Cardiac ventricle fibroblast (primary cell): ENCODE data around the gene PLSCR3. TPM values are rescaled to one million over a fixed set of nuclear protein-coding genes. Genes with fewer than 3 reads are reported as not detected.

Source experiments
- total RNA-seq: library from RNA; depleted of rRNA; stranded (reverse); fragments of >200 nt; gene quantifications from 2 replicates; pipeline ENCODE4 v1.2.3, GENCODE V29; 2015

The PLSCR3 gene
- 48.7 and 57.0 TPM in 2 replicates for total RNA-seq

GRCh38 chr17:7394452-7395191 lies at the start of gene PLSCR3:
Gene PLSCR3, minus strand, starts transcription at chr17:7394525. Its CDS starts 415 bp downstream, at chr17:7394110.

GRCh38 chr17:7439462-7440112 lies 45.3 kb upstream of the PLSCR3 start, which contains the start of gene FGF11:
Gene FGF11, plus strand, starts transcription at chr17:7439512. Its CDS starts 109 bp downstream, at chr17:7439621.

GRCh38 chr17:7428557-7428956 lies 34.2 kb upstream of the PLSCR3 start, which contains the start of gene SPEM3:
Gene SPEM3, plus strand, starts transcription at chr17:7428857. Its CDS starts 46 bp downstream, at chr17:7428903.

GRCh38 chr17:7425316-7425715 lies 31.0 kb upstream of the PLSCR3 start, which contains the start of gene SPEM2:
Gene SPEM2, plus strand, starts transcription at chr17:7425616. Its CDS starts 73 bp downstream, at chr17:7425689.

GRCh38 chr17:7419819-7420610 lies 25.7 kb upstream of the PLSCR3 start, which contains the start of gene SPEM1:
Gene SPEM1, plus strand, starts transcription at chr17:7420324. Its CDS starts 61 bp downstream, at chr17:7420385.

GRCh38 chr17:7407485-7408251 lies 13.3 kb upstream of the PLSCR3 start, which contains the start of gene NLGN2:
Gene NLGN2, plus strand, starts transcription at chr17:7407845. Its CDS starts 411 bp downstream, at chr17:7408256.

GRCh38 chr17:7403977-7404736 lies 9.8 kb upstream of the PLSCR3 start, which contains the start of gene TMEM256:
Gene TMEM256, minus strand, starts transcription at chr17:7404097. Its CDS starts 13 bp downstream, at chr17:7404084.

GRCh38 chr17:7380855-7381683 lies 13.3 kb downstream of the PLSCR3 start, which contains the start of gene TNK1:
Gene TNK1, plus strand, starts transcription at chr17:7381089. Its CDS starts 1,838 bp downstream, at chr17:7382927.

GRCh38 chr17:7355053-7355452 lies 39.3 kb downstream of the PLSCR3 start, which contains the start of gene TMEM95:
Gene TMEM95, plus strand, starts transcription at chr17:7355156. Its CDS starts 49 bp downstream, at chr17:7355205.

GRCh38 chr17:7351665-7352502 lies 42.4 kb downstream of the PLSCR3 start, which contains the start of gene KCTD11:
Gene KCTD11, plus strand, starts transcription at chr17:7352162.

Other genes with a start within 250 kb of the PLSCR3 start
- 0.24 and 0.25 TPM in 2 replicates for gene ASGR1, start 215.2 kb downstream of the PLSCR3 start, total RNA-seq
- 17.7 and 21.6 TPM in 2 replicates for gene DLG4, start 174.7 kb downstream of the PLSCR3 start, total RNA-seq
- gene ACADVL, start 174.6 kb downstream of the PLSCR3 start, total RNA-seq, result 281 and 473 TPM in 2 replicates
- gene DVL2, start 160.0 kb downstream of the PLSCR3 start, total RNA-seq, result 31.5 and 44.1 TPM in 2 replicates
- gene PHF23, start 155.1 kb downstream of the PLSCR3 start, total RNA-seq, result 38.6 and 48.0 TPM in 2 replicates
- gene GABARAP, start 152.1 kb downstream of the PLSCR3 start, total RNA-seq, result 318 and 677 TPM in 2 replicates
- 78.3 and 99.5 TPM in 2 replicates for gene CTDNEP1, start 142.8 kb downstream of the PLSCR3 start, total RNA-seq
- 30.1 and 41.1 TPM in 2 replicates for gene ELP5, start 142.3 kb downstream of the PLSCR3 start, total RNA-seq
- 2.0 TPM in 1 of 2 replicates, not detected in the other for gene CLDN7, start 132.0 kb downstream of the PLSCR3 start, total RNA-seq
- 0.05 TPM in 1 of 2 replicates, not detected in the other for gene SLC2A4, start 112.8 kb downstream of the PLSCR3 start, total RNA-seq
- gene YBX2, start 99.9 kb downstream of the PLSCR3 start, total RNA-seq, result 0.06 TPM in 1 of 2 replicates, not detected in the other
- gene EIF5A, start 86.9 kb downstream of the PLSCR3 start, total RNA-seq, result 259 and 332 TPM in 2 replicates
- gene GPS2, start 79.2 kb downstream of the PLSCR3 start, total RNA-seq, result 29.9 and 34.0 TPM in 2 replicates
- gene NEURL4, start 65.2 kb downstream of the PLSCR3 start, total RNA-seq, result 6.4 and 12.7 TPM in 2 replicates
- 0.73 TPM in 1 of 2 replicates, not detected in the other for gene ACAP1, start 58.0 kb downstream of the PLSCR3 start, total RNA-seq
- 11.9 and 14.6 TPM in 2 replicates for gene KCTD11, start 42.4 kb downstream of the PLSCR3 start, total RNA-seq
- gene TMEM95, start 39.4 kb downstream of the PLSCR3 start, total RNA-seq, result not detected in 2 replicates
- 0.05 TPM in 1 of 2 replicates, not detected in the other for gene TNK1, start 13.4 kb downstream of the PLSCR3 start, total RNA-seq
- 42.9 and 68.5 TPM in 2 replicates for gene TMEM256, start 9.6 kb upstream of the PLSCR3 start, total RNA-seq
- 20.6 and 23.5 TPM in 2 replicates for gene NLGN2, start 13.3 kb upstream of the PLSCR3 start, total RNA-seq
- gene SPEM1, start 25.8 kb upstream of the PLSCR3 start, total RNA-seq, result not detected in 2 replicates
- gene SPEM2, start 31.1 kb upstream of the PLSCR3 start, total RNA-seq, result not detected in 2 replicates
- not detected in 2 replicates for gene SPEM3, start 34.3 kb upstream of the PLSCR3 start, total RNA-seq
- gene TMEM102, start 40.9 kb upstream of the PLSCR3 start, total RNA-seq, result 0.62 and 2.1 TPM in 2 replicates
- 1.1 and 1.2 TPM in 2 replicates for gene FGF11, start 45.0 kb upstream of the PLSCR3 start, total RNA-seq
- gene CHRNB1, start 50.5 kb upstream of the PLSCR3 start, total RNA-seq, result 2.5 and 4.8 TPM in 2 replicates
- gene ZBTB4, start 85.1 kb upstream of the PLSCR3 start, total RNA-seq, result 25.5 and 32.9 TPM in 2 replicates
- not detected in 2 replicates for gene SLC35G6, start 86.9 kb upstream of the PLSCR3 start, total RNA-seq
- 67.3 and 74.0 TPM in 2 replicates for gene POLR2A, start 89.8 kb upstream of the PLSCR3 start, total RNA-seq
- 14.6 and 15.0 TPM in 2 replicates for gene TNFSF12, start 154.5 kb upstream of the PLSCR3 start, total RNA-seq
- gene TNFSF13, start 164.2 kb upstream of the PLSCR3 start, total RNA-seq, result 3.2 and 8.0 TPM in 2 replicates
- 30.5 and 32.1 TPM in 2 replicates for gene SENP3, start 167.4 kb upstream of the PLSCR3 start, total RNA-seq
- 25.7 and 31.7 TPM in 2 replicates for gene CD68, start 185.1 kb upstream of the PLSCR3 start, total RNA-seq
- gene MPDU1, start 189.3 kb upstream of the PLSCR3 start, total RNA-seq, result 62.5 and 77.8 TPM in 2 replicates
- gene SOX15, start 195.6 kb upstream of the PLSCR3 start, total RNA-seq, result 0.20 and 0.25 TPM in 2 replicates
- gene FXR2, start 220.4 kb upstream of the PLSCR3 start, total RNA-seq, result 20.4 and 24.7 TPM in 2 replicates
- 131 and 141 TPM in 2 replicates for gene SAT2, start 233.3 kb upstream of the PLSCR3 start, total RNA-seq
- gene SHBG, start 235.6 kb upstream of the PLSCR3 start, total RNA-seq, result 0.81 and 0.83 TPM in 2 replicates